ENCODE data around the gene MAT1A. TPM values are rescaled to one million over a fixed set of nuclear protein-coding genes. Genes with fewer than 3 reads are reported as not detected.
A peak's percentile ranks its signal among the peaks of the same experiment; 100 is the strongest.

MAT1A gene
- total RNA-seq: not detected in 2 replicates

- TF ChIP-seq CTCF (IDR thresholded peaks at IDR 0.05; ENCODE audit: insufficient read depth, low read length, severe bottlenecking): peak; percentile 28
- Histone ChIP-seq H3K36me3 (ENCODE audit: control insufficient read depth, insufficient read depth, low read length) (no peaks in the 10 kb centered on the region), H3K27me3 (ENCODE audit: control insufficient read depth, insufficient read depth, low read length) (no peaks in the 10 kb centered on the region), H3K4me3 (ENCODE audit: low read depth, low read length) (no peak within 1 kb of the TSS)
- peak; percentile 50 for DNase-seq (ENCODE audit: low read depth)
- no peak for FAIRE-seq
Measured at GRCh38 chr10:80289451-80290287, at the start of gene MAT1A. Gene MAT1A, minus strand, starts transcription at chr10:80289658. Its CDS starts 235 bp downstream, at chr10:80289423.

GRCh38 chr10:80333983-80334382, 44.5 kb upstream of the MAT1A start:
- Histone ChIP-seq H3K4me3 (ENCODE audit: low read depth, low read length) (no peak overlapping the region), H3K36me3 (ENCODE audit: control insufficient read depth, insufficient read depth, low read length) (no peaks in the 10 kb centered on the region), H3K27me3 (ENCODE audit: control insufficient read depth, insufficient read depth, low read length) (peaks cover 2% of the 10 kb centered on the region)
- FAIRE-seq (no peak), DNase-seq (ENCODE audit: low read depth) (peak; percentile 27)
- no peak for TF ChIP-seq CTCF (IDR thresholded peaks at IDR 0.05; ENCODE audit: insufficient read depth, low read length, severe bottlenecking)

GRCh38 chr10:80324891-80325364, 35.5 kb upstream of the MAT1A start:
- TF ChIP-seq CTCF (IDR thresholded peaks at IDR 0.05; ENCODE audit: insufficient read depth, low read length, severe bottlenecking): no peak
- DNase-seq (ENCODE audit: low read depth): no peak
- no peak for FAIRE-seq
- H3K4me3 ChIP-seq (ENCODE audit: low read depth, low read length): no peak overlapping the region
- H3K36me3 ChIP-seq (ENCODE audit: control insufficient read depth, insufficient read depth, low read length): no peaks in the 10 kb centered on the region
- H3K27me3 ChIP-seq (ENCODE audit: control insufficient read depth, insufficient read depth, low read length): no peaks in the 10 kb centered on the region

GRCh38 chr10:80324086-80324485, 34.6 kb upstream of the MAT1A start:
- peak; percentile 21 for DNase-seq (ENCODE audit: low read depth)
- FAIRE-seq: no peak

GRCh38 chr10:80323311-80323710, 33.9 kb upstream of the MAT1A start:
- no peak overlapping the region for H3K4me3 ChIP-seq (ENCODE audit: low read depth, low read length)
- H3K27me3 ChIP-seq (ENCODE audit: control insufficient read depth, insufficient read depth, low read length): no peaks in the 10 kb centered on the region
- TF ChIP-seq CTCF (IDR thresholded peaks at IDR 0.05; ENCODE audit: insufficient read depth, low read length, severe bottlenecking): no peak
- no peak for DNase-seq (ENCODE audit: low read depth)
- no peak for FAIRE-seq
- H3K36me3 ChIP-seq (ENCODE audit: control insufficient read depth, insufficient read depth, low read length): no peaks in the 10 kb centered on the region

More at GRCh38 chr10:80324086-80324485, 34.6 kb upstream of the MAT1A start:
- no peak for TF ChIP-seq CTCF (IDR thresholded peaks at IDR 0.05; ENCODE audit: insufficient read depth, low read length, severe bottlenecking)
- Histone ChIP-seq H3K27me3 (ENCODE audit: control insufficient read depth, insufficient read depth, low read length) (no peaks in the 10 kb centered on the region), H3K36me3 (ENCODE audit: control insufficient read depth, insufficient read depth, low read length) (no peaks in the 10 kb centered on the region), H3K4me3 (ENCODE audit: low read depth, low read length) (no peak overlapping the region)
